ENCODE data around the gene ZNF407.

- TF ChIP-seq EZH2 (optimal IDR thresholded peaks at IDR 0.05; ENCODE audit: low read depth, low read length) = no peak
- TF ChIP-seq CTCF (IDR thresholded peaks at IDR 0.05; ENCODE audit: low read length) = no peak
- no peak for TF ChIP-seq EZH2phosphoT487 (IDR thresholded peaks at IDR 0.05; ENCODE audit: low read length)
Observed at GRCh38 chr18:75089748-75090327, 492.2 kb downstream of the ZNF407 start.

Measured in MM.1S (cell line).